Suprapubic skin (tissue), 4 donors: ENCODE measurements around the gene DEPDC5. TPM values are rescaled to one million over a fixed set of nuclear protein-coding genes. Genes with fewer than 3 reads are reported as not detected.
A peak's percentile ranks its signal among the peaks of the same experiment; 100 is the strongest.
"Not testable (repeated sequence)": the region's sequence is repeated elsewhere in the genome, so short reads cannot be mapped to it uniquely, and the experiment has no call there.

Experiments used
- DNase-seq, 2 donors: peaks; one replicate each; pipeline ENCODE4 v3.0.0-alpha.2; 2019; ENCODE audit warnings: low spot score in 2 of 2
- H3K27ac ChIP-seq: fragments of 200-600 bp; sonication (generic); one replicate; pipeline ENCODE4 v1.5.1; 2019
- H3K27me3 ChIP-seq: fragments of 200-600 bp; sonication (generic); one replicate; pipeline ENCODE4 v1.5.1; 2019
- H3K36me3 ChIP-seq: fragments of 200-600 bp; sonication (generic); one replicate; pipeline ENCODE4 v1.5.1; 2019
- H3K4me1 ChIP-seq: fragments of 200-600 bp; sonication (generic); one replicate; pipeline ENCODE4 v1.5.1; 2019
- H3K4me3 ChIP-seq: fragments of 200-600 bp; sonication (generic); one replicate; pipeline ENCODE4 v1.5.1; 2019; ENCODE audit warnings: mild to moderate bottlenecking
- H3K9me3 ChIP-seq: fragments of 200-600 bp; sonication (generic); one replicate; pipeline ENCODE4 v1.5.1; 2019
- CTCF ChIP-seq, 2 donors: fragments of 200-600 bp in 1 of 2; fragments of 450-650 bp in 1 of 2; sonication (generic) in 1 of 2; IDR thresholded peaks; one replicate each; pipeline ENCODE4 v1.5.1; 2016 to 2019; ENCODE audit warnings: antibody characterized with exemption in 2 of 2, mild to moderate bottlenecking in 1 of 2, moderate library complexity in 1 of 2
- EP300 ChIP-seq: sonication (generic); formaldehyde crosslinking; IDR thresholded peaks from one replicate; pipeline ENCODE4 v1.6.1; 2017; ENCODE audit warnings: antibody characterized with exemption
- POLR2A ChIP-seq, 2 donors: fragments of 450-650 bp; IDR thresholded peaks; one replicate each; pipeline ENCODE4 v1.6.1; 2017; ENCODE audit warnings: antibody characterized with exemption in 2 of 2, mild to moderate bottlenecking in 2 of 2, moderate library complexity in 2 of 2
- POLR2AphosphoS5 ChIP-seq, 3 donors: sonication (generic); formaldehyde crosslinking; IDR thresholded peaks; one replicate each; pipeline ENCODE4 v1.6.1; 2017; ENCODE audit warnings: antibody characterized with exemption in 3 of 3
- WGBS: methylation state at CpG from one replicate; pipeline ENCODE4 v1.1.5; 2018; 5-methylcytosine and 5-hydroxymethylcytosine counted together
- total RNA-seq, 4 donors: library from RNA; depleted of rRNA; stranded (reverse); fragments of >200 nt; gene quantifications; one replicate each; pipeline ENCODE4 v1.1.0, GENCODE V29; 2016

DEPDC5 gene
- total RNA-seq, result 10 to 100 TPM; 10.2 to 35.6 (median 15.5) TPM

- H3K27ac ChIP-seq, result peak within 1 kb of the TSS; percentile 95
- no peaks in the 10 kb centered on the region for H3K9me3 ChIP-seq
- WGBS, result 3% methylated on average over 21 of the region's 65 CpGs
- peak in 1 of 2 donors; percentile 83 for TF ChIP-seq POLR2A (IDR thresholded peaks at IDR 0.05)
- no peak for TF ChIP-seq CTCF (IDR thresholded peaks at IDR 0.05)
- TF ChIP-seq POLR2AphosphoS5 (IDR thresholded peaks at IDR 0.05), result peak in 2 of 3 donors; percentile 65
- TF ChIP-seq EP300, result no peak
- H3K4me3 ChIP-seq, result peak within 1 kb of the TSS; percentile 88
- peak; percentile 96 for DNase-seq
- peaks cover 40% of the 10 kb centered on the region for H3K4me1 ChIP-seq
- no peaks in the 10 kb centered on the region for H3K27me3 ChIP-seq
- peaks cover 10% of the 10 kb centered on the region for H3K36me3 ChIP-seq
Observed at GRCh38 chr22:31753634-31754501, at the start of gene DEPDC5. Gene DEPDC5, plus strand, starts transcription at chr22:31754019. Its CDS starts 903 bp downstream, at chr22:31754922.

- 94% methylated on average over 8 of the region's 8 CpGs for WGBS
- Histone ChIP-seq H3K9me3 (no peaks in the 10 kb centered on the region), H3K27me3 (no peaks in the 10 kb centered on the region), H3K4me3 (no peak overlapping the region), H3K4me1 (no peaks in the 10 kb centered on the region), H3K36me3 (peaks cover 72% of the 10 kb centered on the region), H3K27ac (no peak overlapping the region)
- TF ChIP-seq POLR2AphosphoS5 (IDR thresholded peaks at IDR 0.05) (no peak), CTCF (IDR thresholded peaks at IDR 0.05) (no peak), EP300 (no peak), POLR2A (IDR thresholded peaks at IDR 0.05) (no peak)
- no peak for DNase-seq
Observed at GRCh38 chr22:31707519-31707918, 46.3 kb upstream of the DEPDC5 start.

- not testable (repeated sequence) for H3K4me3 ChIP-seq, H3K4me1 ChIP-seq, H3K27me3 ChIP-seq, H3K9me3 ChIP-seq, DNase-seq, H3K27ac ChIP-seq
- WGBS, result 91% methylated on average over 12 of the region's 12 CpGs
- H3K36me3 ChIP-seq, result peaks cover 76% of the 10 kb centered on the region
Observed at GRCh38 chr22:31711226-31711625, 42.6 kb upstream of the DEPDC5 start.

GRCh38 chr22:31715147-31715778, 38.6 kb upstream of the DEPDC5 start:
- no peaks in the 10 kb centered on the region for H3K27me3 ChIP-seq
- TF ChIP-seq POLR2A (IDR thresholded peaks at IDR 0.05) (no peak), POLR2AphosphoS5 (IDR thresholded peaks at IDR 0.05) (no peak), CTCF (IDR thresholded peaks at IDR 0.05) (no peak), EP300 (no peak)
- H3K4me3 ChIP-seq, result no peak overlapping the region
- H3K4me1 ChIP-seq, result no peaks in the 10 kb centered on the region
- no peak overlapping the region for H3K27ac ChIP-seq
- peaks cover 88% of the 10 kb centered on the region for H3K36me3 ChIP-seq
- 74% methylated on average over 5 of the region's 5 CpGs for WGBS
- DNase-seq, result no peak
- H3K9me3 ChIP-seq, result no peaks in the 10 kb centered on the region

- Histone ChIP-seq H3K27me3 (no peaks in the 10 kb centered on the region), H3K4me3 (no peak overlapping the region), H3K27ac (no peak overlapping the region), H3K4me1 (no peaks in the 10 kb centered on the region), H3K9me3 (no peaks in the 10 kb centered on the region), H3K36me3 (peaks cover 68% of the 10 kb centered on the region)
- DNase-seq, result no peak
- 93% methylated on average over 7 of the region's 7 CpGs for WGBS
- TF ChIP-seq CTCF (IDR thresholded peaks at IDR 0.05) (no peak), EP300 (no peak), POLR2A (IDR thresholded peaks at IDR 0.05) (no peak), POLR2AphosphoS5 (IDR thresholded peaks at IDR 0.05) (no peak)
Observed at GRCh38 chr22:31719850-31720471, 33.9 kb upstream of the DEPDC5 start.
